RPMI8226 (cell line): ENCODE data around the gene PKP4.
"Not testable (repeated sequence)": the region's sequence is repeated elsewhere in the genome, so short reads cannot be mapped to it uniquely, and the experiment has no call there.

Source experiments
- DNase-seq: peaks from one replicate; pipeline ENCODE4 v3.0.0-alpha.2; 2015

PKP4 gene

DNA sequence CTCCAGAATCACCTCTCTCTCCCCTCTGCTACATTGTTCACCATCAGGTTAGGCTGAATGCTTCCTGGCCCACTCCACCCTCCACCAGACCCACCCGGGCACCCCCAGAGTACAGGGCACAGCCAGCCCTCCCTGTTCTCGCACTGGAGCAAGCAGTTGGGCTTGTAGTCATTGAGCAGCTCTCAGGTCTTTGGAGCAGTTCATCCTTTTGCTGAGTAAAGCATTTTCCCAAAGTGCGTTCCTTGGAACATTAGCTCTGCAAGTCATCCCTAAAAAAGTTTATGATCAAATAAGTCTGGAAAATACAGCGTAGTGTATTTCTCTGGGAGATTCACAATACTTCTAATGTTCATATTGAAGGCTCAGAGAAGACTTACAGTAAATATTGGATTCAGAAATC lies 234.9 kb downstream of the PKP4 start:
- DNase-seq = no peak

DNA sequence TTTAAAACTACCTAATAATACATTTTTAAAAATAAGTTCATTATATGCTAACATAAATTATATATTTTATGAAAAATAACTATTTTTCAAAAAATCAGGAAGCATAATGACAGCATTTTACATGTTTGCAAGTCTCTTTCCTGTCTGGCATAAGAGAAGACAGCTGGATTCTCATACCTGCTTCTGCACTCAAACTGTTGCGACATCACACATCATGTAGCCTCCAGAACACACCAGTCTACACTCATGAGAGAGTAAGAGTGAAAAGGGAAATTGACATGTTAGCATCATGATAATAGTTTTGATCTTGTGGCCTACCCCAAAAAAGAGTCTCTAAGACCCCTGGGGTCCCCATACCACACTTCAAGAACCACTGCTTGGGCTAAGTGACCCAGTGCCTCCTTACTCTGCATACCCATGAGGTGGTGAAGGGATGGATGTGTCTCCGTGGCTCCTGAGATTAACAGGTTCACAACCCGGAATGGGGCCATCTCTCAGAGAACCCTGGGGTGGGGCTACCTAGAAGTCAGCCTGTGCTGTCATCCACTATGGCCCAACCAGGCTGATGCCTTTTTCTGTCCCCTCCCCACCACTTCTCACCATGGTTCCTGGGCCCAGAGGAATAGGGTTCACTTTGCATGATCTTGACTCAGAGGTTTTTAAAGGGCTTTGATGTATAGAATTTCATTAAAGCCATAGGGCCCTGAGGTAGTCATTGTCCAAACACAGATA lies 235.8 kb downstream of the PKP4 start:
- no peak for DNase-seq

GRCh38 chr2:158693476-158693875 lies 236.7 kb downstream of the PKP4 start:
- no peak for DNase-seq

DNA sequence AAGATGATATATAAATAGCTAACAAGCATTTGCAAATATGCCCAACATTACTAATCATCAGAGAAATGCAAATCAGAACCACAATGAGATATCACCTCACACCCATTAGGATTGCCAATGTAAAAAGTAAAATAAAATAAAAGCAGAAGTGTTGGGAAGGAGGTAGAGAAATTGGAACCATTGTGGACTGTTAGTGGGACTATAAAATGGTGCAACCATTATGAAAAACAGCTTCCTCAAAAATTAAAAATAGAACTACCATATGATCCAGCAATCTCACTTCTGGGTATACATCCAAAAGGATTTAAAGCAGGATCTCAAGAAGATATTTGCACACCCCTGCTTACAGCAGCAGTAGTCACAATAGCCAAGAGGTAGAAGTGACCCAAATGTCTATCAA lies 238.6 kb downstream of the PKP4 start:
- DNase-seq = no peak

- not testable (repeated sequence) for DNase-seq
These were observed 239.0 kb downstream of the PKP4 start for GRCh38 chr2:158695744-158696143.

DNA sequence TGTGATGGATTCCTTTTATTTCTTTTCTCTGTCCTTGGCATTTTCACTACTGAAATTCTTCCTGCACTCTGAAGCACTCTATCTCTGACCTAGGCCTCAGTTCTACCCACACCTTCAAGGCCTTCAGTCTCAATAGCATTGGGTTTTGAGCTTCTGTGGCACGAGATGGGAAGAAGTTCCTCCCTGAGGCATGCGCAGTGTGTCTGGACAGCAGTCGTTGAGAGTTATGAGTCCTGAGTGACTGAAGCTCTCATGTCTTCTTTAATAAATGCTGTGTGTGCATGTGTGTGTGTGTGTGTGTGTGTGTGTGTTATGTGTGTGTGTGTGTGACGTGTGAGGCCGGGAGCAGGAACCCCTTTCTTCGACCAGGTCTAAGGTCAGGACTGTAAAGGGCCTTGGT lies 242.6 kb downstream of the PKP4 start:
- no peak for DNase-seq

- DNase-seq = no peak
These were observed 244.3 kb downstream of the PKP4 start for GRCh38 chr2:158701101-158701500.

DNA sequence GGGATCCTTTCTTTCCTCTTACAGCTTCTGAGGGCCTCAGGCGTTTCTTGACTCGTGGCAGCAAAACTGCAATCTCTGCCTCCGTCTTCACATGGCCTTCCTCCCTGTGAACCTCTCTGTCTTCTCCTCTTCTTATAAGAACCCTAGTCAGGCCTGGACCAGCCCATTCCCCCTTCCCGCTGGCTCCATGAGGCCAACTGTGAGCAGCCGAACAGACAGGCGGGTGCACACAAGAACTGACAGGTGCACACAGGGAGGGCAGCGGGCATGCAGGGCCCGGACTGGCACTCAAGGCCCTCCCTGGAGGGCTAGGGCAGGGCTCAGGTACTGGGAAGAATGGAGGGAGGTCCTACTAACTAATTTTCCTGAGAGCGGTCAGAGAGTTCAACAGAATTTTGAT lies 246.0 kb downstream of the PKP4 start:
- DNase-seq = no peak

GRCh38 chr2:158704724-158705465 lies 248.1 kb downstream of the PKP4 start:
- not testable (repeated sequence) for DNase-seq

DNA sequence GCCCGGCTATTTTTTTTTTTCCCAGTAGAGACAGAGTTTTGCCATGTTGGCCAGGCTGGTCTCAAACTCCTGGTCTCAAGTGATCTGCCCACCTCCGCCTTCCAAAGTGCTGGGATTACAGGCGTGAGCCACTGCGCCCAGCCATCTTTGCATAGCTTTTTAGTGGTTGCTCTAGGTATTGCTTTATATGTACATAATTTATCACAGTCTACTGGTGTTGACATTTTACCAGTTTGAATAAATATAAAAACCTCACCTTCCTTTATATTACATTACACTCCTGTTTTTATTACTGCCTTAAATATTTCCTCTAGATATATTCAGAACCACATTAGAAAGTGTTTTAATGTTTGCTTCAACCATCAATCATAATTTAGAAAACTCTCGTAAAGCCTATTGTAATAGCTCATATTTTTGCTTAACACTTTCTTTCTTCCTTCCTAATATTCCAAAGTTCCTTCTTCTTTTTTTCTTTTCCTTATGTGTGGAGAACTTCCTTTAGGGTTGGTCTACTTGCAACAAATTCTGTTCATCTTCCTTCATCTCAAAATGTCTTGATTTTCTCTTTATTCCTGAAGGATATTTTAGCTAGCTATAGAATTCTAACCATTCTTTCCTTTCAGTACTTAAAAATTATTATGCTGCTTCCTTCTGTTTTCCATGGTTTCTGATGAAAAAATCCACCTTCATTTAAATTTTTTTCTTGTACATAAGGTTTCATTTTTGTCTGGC lies 256.2 kb downstream of the PKP4 start:
- no peak for DNase-seq

- DNase-seq = no peak
These were observed 256.9 kb downstream of the PKP4 start for GRCh38 chr2:158713523-158714138.

DNA sequence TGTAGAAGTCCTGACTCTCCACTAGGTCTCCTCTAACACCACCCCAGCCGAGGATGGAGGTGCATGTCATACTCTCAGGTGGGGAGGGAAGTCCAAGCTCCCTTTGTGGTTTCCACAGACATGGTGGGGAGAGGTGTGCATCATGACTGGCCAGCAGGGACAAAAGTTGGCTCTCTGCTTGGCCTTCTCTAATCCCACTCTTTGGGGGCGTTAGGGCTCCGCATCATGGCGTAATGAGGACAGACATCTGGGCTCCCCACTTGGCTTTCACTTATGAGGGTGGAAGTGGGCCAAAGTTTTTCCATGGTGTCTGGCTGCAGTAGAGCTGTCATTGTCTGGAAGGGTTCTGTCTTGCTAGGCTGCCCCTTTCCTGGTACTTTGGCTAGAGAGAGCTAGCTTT lies 257.7 kb downstream of the PKP4 start:
- DNase-seq = no peak

GRCh38 chr2:158715357-158715756 lies 258.6 kb downstream of the PKP4 start:
- no peak for DNase-seq

- DNase-seq = no peak
These were observed 259.5 kb downstream of the PKP4 start for GRCh38 chr2:158716121-158716791.

GRCh38 chr2:158716921-158717320 lies 260.2 kb downstream of the PKP4 start:
- no peak for DNase-seq

GRCh38 chr2:158717366-158718195 lies 260.8 kb downstream of the PKP4 start:
- no peak for DNase-seq

GRCh38 chr2:158718196-158718585 lies 261.4 kb downstream of the PKP4 start:
- DNase-seq = no peak

DNA sequence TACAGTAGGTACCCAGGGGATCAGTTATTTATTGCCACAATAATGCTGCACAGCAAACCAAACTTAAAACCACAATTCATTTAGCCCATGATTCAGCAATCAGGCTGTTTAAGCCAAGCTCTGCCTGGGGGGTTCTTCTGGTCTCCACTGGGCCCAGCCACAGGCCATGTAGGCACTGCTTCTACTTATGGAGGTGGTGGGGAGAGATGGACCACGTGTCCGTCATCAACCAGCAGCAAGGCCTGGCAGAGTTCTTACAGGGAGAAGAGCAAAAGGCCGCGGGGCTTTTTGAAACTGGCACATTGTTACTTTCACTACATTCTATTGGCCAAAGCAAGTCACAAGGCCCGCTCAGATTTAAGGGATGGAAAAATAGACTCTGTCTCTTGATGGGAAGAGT lies 262.1 kb downstream of the PKP4 start:
- no peak for DNase-seq

DNA sequence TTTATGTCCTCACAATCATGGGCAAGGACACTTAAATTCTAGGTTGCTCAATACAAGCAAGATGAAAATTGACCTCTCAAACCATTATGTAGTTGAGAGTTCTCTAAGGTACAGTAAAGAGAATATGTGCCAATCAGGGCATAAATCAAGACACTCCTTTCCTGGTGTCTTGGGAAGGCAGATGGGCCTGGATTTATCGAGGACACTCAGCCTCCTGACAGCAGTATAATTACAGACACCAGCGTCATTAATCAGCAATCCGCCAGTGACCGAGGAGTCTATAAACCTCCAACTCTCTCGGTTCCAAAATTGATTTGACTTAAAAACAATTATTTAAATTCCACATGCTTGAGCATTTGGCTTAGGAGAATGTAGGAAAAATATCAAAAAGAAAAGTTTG lies 262.7 kb downstream of the PKP4 start:
- no peak for DNase-seq

DNA sequence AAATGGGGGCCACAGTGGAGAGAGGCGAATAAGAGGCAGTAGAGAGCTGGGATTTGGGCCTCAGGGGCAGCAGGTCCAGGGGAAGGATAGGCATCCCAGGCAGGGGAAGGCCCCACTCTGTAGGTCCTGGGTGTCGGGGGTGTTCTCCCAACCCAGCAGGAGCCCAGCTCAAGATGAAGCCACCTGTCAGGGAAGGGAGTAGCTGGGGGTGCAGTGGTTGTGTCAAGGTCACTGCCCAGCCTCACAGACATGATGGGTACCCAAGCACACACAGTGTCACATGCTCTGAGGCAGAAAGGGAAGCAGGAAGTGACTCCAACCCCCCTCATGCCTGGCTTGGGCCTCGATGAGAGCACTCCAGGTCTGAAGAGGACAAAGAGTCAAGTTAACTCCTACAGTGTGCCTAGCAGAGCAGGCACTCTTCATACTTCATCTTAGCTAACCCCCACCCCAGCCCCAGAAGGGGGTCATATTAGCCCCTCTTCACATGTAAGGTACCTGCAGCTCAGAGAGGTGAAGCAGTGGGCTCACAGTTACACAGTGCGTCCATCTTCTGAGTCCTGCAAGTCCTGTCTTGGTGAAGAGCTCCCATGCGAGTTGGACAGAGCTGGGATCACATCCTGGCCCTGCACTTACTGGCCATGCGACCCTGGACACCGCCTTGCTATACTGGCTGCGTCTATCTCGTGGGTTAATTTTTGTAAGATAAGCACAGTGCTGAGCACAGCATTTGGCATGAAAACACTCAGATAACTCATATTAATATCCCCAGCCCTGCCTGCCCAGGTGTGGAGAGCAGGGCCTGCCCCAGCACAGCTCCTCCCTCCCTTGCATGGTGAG lies 265.7 kb downstream of the PKP4 start:
- DNase-seq = no peak
